Right lobe of liver (tissue), 6 donors: ENCODE measurements around the gene SLC37A1. TPM values are rescaled to one million over a fixed set of nuclear protein-coding genes. Genes with fewer than 3 reads are reported as not detected.
"Not testable (repeated sequence)": the region's sequence is repeated elsewhere in the genome, so short reads cannot be mapped to it uniquely, and the experiment has no call there.

Experiments
- ATAC-seq, 4 donors: fragments of 200-7000 bp; cut with Tn5 transposase; one replicate each; pipeline ENCODE4 v1.9.1; 2020; ENCODE audit warnings: mild to moderate bottlenecking in 4 of 4, moderate library complexity in 4 of 4
- DNase-seq, 3 donors: peaks; one replicate each; pipeline ENCODE4 v3.0.0-alpha.2; 2020
- H3K27ac ChIP-seq, 3 donors: fragments of 200-600 bp; one replicate each; pipeline ENCODE4 v1.8.0; 2022
- H3K27me3 ChIP-seq, 2 donors: fragments of 200-600 bp; one replicate each; pipeline ENCODE4 v1.8.0; 2022
- H3K36me3 ChIP-seq, 4 donors: fragments of 200-600 bp; sonication (generic) in 1 of 4; one replicate each; pipeline versions ENCODE4 v1.5.1 to v1.8.0; 2017 to 2022; ENCODE audit warnings: control low read depth in 1 of 4
- H3K4me1 ChIP-seq, 4 donors: fragments of 200-600 bp; sonication (generic) in 1 of 4; one replicate each; pipeline versions ENCODE4 v1.5.1 to v1.8.0; 2017 to 2022; ENCODE audit warnings: control low read depth in 1 of 4
- H3K4me3 ChIP-seq, 3 donors: fragments of 200-600 bp; one replicate each; pipeline ENCODE4 v1.8.0; 2022
- H3K9me3 ChIP-seq, 4 donors: fragments of 200-600 bp; sonication (generic) in 1 of 4; one replicate each; pipeline versions ENCODE4 v1.5.1 to v1.8.0; 2017 to 2022; ENCODE audit warnings: control low read depth in 1 of 4
- CTCF ChIP-seq, 4 donors: fragments of 200-600 bp in 3 of 4; fragments of 450-650 bp in 1 of 4; IDR thresholded peaks; one replicate each; pipeline versions ENCODE4 v1.5.1 to v1.8.0; 2016 to 2022; ENCODE audit warnings: antibody characterized with exemption in 4 of 4, mild to moderate bottlenecking in 2 of 4
- POLR2A ChIP-seq: fragments of 450-650 bp; IDR thresholded peaks from one replicate; pipeline ENCODE4 v1.6.1; 2017; ENCODE audit warnings: antibody characterized with exemption, mild to moderate bottlenecking
- WGBS: methylation state at CpG from one replicate; pipeline ENCODE4 v1.1.6; 2018; ENCODE audit warnings: low coverage, low lambda C conversion rate; ENCODE audit not compliant: insufficient coverage; ENCODE audit errors: missing lambda C conversion rate; 5-methylcytosine and 5-hydroxymethylcytosine counted together
- intact Hi-C, 2 donors: fragments of 100-400 bp; cut with DNase I; formaldehyde crosslinking; loops; one replicate each; pipeline versions ENCODE4 v1.11.2 to v1.14.1; 2022
- total RNA-seq, 6 experiments: library from RNA; depleted of rRNA in 2 of 6; stranded (reverse); fragments of >200 nt in 2 of 6; fragmentation: NEBNext Ultra II Directional in 3 of 6; extraction: Animal tissue kit (Norgen Biotek cat#: 25700) in 3 of 6; gene quantifications; one replicate each; pipeline versions ENCODE4 v1.1.0 to v1.2.4, GENCODE V29; 2016 to 2023
- donor health status: DM: no; HTN: yes; CAD: no.
- donor health status: DM: no; HTN: no; CAD: no.
- donor health status: DM: no; HTN: no; CAD: no.
- donor health status: DM: no; HTN: yes; CAD: no.
- donor health status: DM: no; HTN: yes; CAD: no.

SLC37A1 gene
- total RNA-seq, 6 experiments from 2014 or later, result 2.5 to 10.8 (median 6.2) TPM

DNA sequence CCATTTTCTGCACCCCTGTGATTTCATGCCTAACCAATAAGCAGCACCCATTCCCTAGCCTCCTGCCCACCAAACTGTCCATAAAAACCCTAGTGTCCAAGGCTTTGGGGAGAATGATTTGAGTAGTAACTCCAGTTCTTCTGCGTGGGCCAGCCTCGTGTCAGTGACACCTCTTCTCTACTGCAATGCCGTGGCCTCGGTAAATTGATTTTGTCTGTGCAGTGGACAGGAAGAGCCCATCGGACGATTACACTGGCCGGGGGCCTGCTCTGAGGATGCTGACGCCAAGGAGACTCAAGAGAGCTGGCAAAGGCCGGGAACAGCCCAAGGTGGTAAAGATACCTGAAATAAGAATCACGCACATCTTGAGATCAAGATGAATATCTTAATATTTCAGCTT lies 47.0 kb upstream of the SLC37A1 start:
- DNase-seq (peak in 2 of 3 donors; percentile 31 to 34), ATAC-seq (no peak)
- H3K27ac ChIP-seq, result no peak overlapping the region
- intact Hi-C loops, result no loop called here
- no peaks in the 10 kb centered on the region for H3K9me3 ChIP-seq
- peaks cover 0 to 52% (median 17%) of the 10 kb centered on the region in 4 donors for H3K4me1 ChIP-seq
- H3K4me3 ChIP-seq, result no peak overlapping the region
- no peak for TF ChIP-seq CTCF (IDR thresholded peaks at IDR 0.05)
- TF ChIP-seq POLR2A, result no peak
- no peaks in the 10 kb centered on the region for H3K36me3 ChIP-seq
- WGBS, result 76% methylated on average over 9 of the region's 10 CpGs
- no peaks in the 10 kb centered on the region for H3K27me3 ChIP-seq

DNA sequence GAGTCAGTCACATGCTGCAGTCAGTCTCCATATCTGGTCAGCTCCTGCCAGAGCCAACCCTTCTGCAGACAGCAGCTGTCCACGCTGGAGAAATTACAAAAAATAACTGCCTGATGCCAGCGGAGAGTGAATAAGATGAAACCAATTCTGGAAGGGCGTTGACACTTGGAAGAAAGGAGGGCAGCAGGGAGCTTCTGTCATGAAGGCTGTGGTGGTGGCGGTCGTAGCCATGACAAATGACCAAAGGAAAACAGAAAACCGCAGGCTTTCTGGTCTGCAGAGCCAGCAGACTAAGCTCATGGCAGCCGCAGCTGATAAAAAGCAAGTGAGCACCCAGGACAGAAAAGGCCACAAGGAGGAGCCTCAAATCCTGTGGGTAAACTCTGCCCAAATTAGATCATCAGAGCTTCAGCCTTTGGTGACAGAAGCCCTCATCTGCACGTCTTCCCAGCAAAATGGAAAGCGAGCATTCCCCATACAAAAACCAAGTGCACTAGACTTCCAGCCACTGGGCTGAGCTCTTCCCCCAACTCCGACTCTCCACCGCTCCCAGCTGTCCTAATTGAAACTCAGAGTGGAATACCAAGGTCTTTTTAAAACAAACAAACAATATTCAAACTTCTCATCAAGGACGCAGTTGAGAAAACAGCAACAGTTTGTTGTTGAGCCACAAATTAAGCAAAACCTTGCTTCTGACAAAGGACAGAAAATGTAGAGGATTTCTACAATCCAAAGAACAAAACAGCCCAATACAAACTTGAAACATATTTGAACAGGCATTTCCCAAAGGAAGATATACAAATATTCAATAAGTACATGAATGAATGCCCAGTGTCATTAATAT lies 46.3 kb upstream of the SLC37A1 start:
- Histone ChIP-seq H3K27me3 (no peaks in the 10 kb centered on the region), H3K36me3 (no peaks in the 10 kb centered on the region), H3K27ac (no peak overlapping the region), H3K4me1 (peaks cover 0 to 47% (median 16%) of the 10 kb centered on the region in 4 donors), H3K9me3 (no peaks in the 10 kb centered on the region), H3K4me3 (no peak overlapping the region)
- 47% methylated on average over 9 of the region's 12 CpGs for WGBS
- peak; percentile 28 to 54 (median 46) for ATAC-seq
- intact Hi-C loops, result no loop called here
- TF ChIP-seq POLR2A (no peak), CTCF (IDR thresholded peaks at IDR 0.05) (peak; percentile 35 to 44 (median 40))
- peak in 2 of 3 donors; percentile 27 to 56 for DNase-seq

- WGBS, result 82% methylated on average over 5 of the region's 6 CpGs
- DNase-seq (peak in 2 of 3 donors; percentile 17 to 39), ATAC-seq (no peak)
- TF ChIP-seq POLR2A (no peak), CTCF (IDR thresholded peaks at IDR 0.05) (no peak)
- H3K36me3 ChIP-seq, result no peaks in the 10 kb centered on the region
- H3K9me3 ChIP-seq, result no peaks in the 10 kb centered on the region
- no peak overlapping the region for H3K4me3 ChIP-seq
- H3K27ac ChIP-seq, result peak overlapping the region in 1 of 3 donors; percentile 14
- H3K4me1 ChIP-seq, result peaks cover 0 to 37% (median 10%) of the 10 kb centered on the region in 4 donors
- no peaks in the 10 kb centered on the region for H3K27me3 ChIP-seq
- intact Hi-C loops, result no loop called here
Measured at GRCh38 chr21:42468491-42469131, 45.0 kb upstream of the SLC37A1 start.

- Histone ChIP-seq H3K27ac (peak overlapping the region in 1 of 3 donors; percentile 14), H3K4me3 (no peak overlapping the region), H3K27me3 (no peaks in the 10 kb centered on the region), H3K4me1 (peaks cover 0 to 37% (median 8%) of the 10 kb centered on the region in 4 donors), H3K9me3 (no peaks in the 10 kb centered on the region), H3K36me3 (no peaks in the 10 kb centered on the region)
- no peak for TF ChIP-seq POLR2A
- TF ChIP-seq CTCF (IDR thresholded peaks at IDR 0.05), result no peak
- DNase-seq (peak in 2 of 3 donors; percentile 46 to 60), ATAC-seq (peak; percentile 53 to 71 (median 68))
- WGBS, result 37% methylated on average over 2 of the region's 2 CpGs
- intact Hi-C loops, result no loop called here
Measured at GRCh38 chr21:42469272-42469671, 44.4 kb upstream of the SLC37A1 start.

DNA sequence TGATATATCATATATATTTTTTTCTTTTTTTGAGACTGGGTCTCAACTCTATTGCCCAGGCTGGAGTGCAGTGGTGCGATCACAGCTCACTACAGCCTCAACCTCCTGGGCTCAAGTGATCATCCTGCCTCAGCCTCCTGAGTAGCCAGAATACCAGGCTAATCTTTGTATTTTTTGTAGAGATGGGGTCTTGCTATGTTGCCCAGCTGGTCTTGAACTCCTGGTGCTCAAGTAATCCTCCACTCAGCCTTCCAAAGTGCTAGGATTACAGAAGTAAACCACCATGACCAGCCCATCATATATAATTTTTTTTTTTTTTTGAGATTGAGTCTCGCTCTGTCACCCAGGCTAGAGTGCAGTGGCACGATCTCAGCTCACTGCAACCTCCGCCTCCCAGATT lies 43.9 kb upstream of the SLC37A1 start:
- H3K27ac ChIP-seq, intact Hi-C loops, H3K27me3 ChIP-seq, H3K4me3 ChIP-seq, ATAC-seq, H3K9me3 ChIP-seq, H3K36me3 ChIP-seq: not testable (repeated sequence)
- peaks cover 0 to 32% (median 6%) of the 10 kb centered on the region in 4 donors for H3K4me1 ChIP-seq
- peak in 2 of 3 donors; percentile 1 to 5 for DNase-seq
- 100% methylated on average over 4 of the region's 4 CpGs for WGBS
